GM21390 (cell line): ENCODE measurements around the gene MALT1.
A peak's percentile ranks its signal among the peaks of the same experiment; 100 is the strongest.

ENCODE experiments used
- ATAC-seq: cut with Tn5 transposase; IDR thresholded peaks from one replicate; pipeline ENCODE4 v1.9.1; 2021; ENCODE audit not compliant: unreplicated experiment

MALT1 gene

GRCh38 chr18:58653814-58654509 is 17.3 kb upstream of the MALT1 start:
- no peak for ATAC-seq

- no peak for ATAC-seq
Observed at GRCh38 chr18:58654896-58655614, 16.2 kb upstream of the MALT1 start.

- ATAC-seq, result no peak
Observed at GRCh38 chr18:58657081-58657480, 14.2 kb upstream of the MALT1 start.

GRCh38 chr18:58657494-58657893 is 13.8 kb upstream of the MALT1 start:
- no peak for ATAC-seq

GRCh38 chr18:58659691-58660090 is 11.6 kb upstream of the MALT1 start:
- ATAC-seq, result no peak

- no peak for ATAC-seq
Observed at GRCh38 chr18:58660915-58661314, 10.3 kb upstream of the MALT1 start.

DNA sequence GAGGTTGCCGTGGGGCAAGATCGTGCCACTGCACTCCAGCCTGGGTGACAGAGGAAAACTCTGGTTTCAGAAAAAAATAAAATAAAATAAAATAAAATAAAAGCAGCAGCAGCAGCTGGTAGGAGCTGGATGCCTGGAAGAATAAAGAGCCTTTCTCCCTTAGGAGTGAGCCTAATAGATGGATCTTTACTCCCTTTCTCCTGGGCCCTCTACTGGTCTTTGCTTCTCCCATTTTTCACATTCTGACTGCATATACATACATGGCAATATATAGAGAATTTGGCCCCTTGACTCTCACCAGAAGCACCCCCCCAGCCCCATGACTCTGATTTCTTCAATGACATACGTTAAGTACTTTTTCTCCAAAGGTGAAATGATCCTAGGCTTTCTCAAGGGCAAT is 9.8 kb upstream of the MALT1 start:
- ATAC-seq, result no peak

- ATAC-seq, result peak; percentile 32
Observed at GRCh38 chr18:58662118-58662517, 9.1 kb upstream of the MALT1 start.

GRCh38 chr18:58666176-58666575 is 5.1 kb upstream of the MALT1 start:
- ATAC-seq, result no peak

GRCh38 chr18:58668211-58668610 is 3.1 kb upstream of the MALT1 start:
- no peak for ATAC-seq

- no peak for ATAC-seq
Observed at GRCh38 chr18:58668897-58669296, 2.4 kb upstream of the MALT1 start.

DNA sequence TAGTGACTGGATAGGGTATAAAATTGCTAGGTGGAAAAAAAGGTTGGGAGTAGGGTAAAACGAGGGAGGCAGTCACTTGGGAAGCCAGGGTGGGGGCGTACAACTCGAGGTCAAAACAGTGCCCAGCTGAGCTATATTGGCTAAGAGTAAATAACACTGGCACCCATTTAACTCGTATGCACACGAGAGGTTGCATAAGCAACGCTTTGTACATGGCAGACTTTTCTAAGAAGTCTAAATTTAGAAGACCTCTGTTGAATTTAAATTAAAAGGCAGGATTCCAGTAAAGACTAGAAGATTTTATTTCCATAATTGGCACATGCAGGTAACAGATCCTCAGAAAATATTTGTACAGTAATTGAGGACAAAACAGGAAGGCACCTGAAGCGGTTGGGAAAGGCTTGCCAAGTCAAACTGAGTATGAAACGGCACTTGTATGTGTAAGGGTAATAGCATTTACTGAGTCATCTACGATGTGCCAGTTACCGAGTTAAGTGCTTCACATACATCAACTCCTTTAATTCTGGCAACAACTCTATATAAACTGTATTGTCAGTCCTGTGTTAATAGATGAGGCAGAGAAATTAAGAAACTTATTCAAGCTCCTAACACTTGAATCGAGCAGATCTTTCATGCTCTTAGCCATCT is 1.4 kb upstream of the MALT1 start:
- ATAC-seq, result no peak

- no peak for ATAC-seq
Observed at GRCh38 chr18:58670404-58671110, 708 bp upstream of the MALT1 start.

DNA sequence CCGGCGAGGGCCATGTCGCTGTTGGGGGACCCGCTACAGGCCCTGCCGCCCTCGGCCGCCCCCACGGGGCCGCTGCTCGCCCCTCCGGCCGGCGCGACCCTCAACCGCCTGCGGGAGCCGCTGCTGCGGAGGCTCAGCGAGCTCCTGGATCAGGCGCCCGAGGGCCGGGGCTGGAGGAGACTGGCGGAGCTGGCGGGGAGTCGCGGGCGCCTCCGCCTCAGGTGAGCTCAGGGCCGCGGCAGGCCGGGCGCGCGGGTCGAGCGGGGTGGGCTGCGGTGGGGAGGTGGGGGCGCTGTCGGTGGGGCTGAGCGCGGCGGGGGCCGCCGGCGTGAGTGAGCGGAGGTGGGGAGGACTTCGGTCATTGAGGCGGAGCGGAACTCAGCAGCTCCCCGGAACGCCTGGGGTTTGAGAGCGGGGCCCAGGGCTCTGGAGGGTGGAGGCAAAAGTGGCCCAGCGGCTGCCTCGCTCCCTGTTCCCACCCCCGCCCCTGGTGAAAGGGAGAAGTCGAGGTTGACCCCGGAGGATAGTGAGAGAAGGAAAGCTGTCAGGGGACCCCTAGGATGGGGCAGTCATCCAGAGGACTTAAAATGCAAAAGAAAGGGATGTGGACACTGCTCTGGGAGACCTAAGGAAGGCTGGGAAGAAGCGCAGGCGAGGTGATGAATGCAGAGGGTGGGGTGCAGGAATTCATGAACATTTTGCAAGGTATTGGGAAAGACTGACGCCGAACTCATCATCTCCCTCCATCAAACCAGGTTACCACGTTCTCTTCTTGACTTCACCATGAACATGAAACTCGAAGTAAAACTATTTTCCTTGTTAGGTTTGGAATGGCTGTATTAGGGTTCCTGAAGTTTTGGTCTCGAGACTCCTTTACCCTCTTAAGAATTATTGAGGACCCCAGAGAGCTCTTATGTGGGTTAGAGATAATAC is 633 bp downstream of the MALT1 start:
- peak; percentile 31 for ATAC-seq

DNA sequence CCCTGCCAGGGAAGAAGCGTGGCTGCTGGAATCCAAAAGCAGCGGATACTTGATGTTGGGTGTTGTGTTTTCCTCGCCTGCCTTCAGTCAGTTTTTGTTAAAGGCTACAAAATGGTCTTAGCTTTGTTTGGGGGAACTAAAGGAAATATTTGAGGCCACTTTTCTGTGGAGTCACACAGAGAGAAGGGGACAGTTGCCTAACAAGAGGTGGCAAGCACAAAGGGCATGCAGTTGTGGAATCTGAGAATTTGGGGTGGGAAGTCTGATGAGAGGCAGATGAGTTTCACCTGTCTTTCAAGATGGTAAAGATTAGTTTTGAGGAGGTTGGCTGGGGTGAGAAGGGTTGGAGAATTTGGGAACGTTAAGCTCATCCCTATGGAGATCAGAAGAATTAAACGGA is 2.9 kb downstream of the MALT1 start:
- ATAC-seq, result no peak

GRCh38 chr18:58674863-58675472 is 3.7 kb downstream of the MALT1 start:
- ATAC-seq, result no peak

- ATAC-seq, result no peak
Observed at GRCh38 chr18:58676270-58676669, 5.0 kb downstream of the MALT1 start.

DNA sequence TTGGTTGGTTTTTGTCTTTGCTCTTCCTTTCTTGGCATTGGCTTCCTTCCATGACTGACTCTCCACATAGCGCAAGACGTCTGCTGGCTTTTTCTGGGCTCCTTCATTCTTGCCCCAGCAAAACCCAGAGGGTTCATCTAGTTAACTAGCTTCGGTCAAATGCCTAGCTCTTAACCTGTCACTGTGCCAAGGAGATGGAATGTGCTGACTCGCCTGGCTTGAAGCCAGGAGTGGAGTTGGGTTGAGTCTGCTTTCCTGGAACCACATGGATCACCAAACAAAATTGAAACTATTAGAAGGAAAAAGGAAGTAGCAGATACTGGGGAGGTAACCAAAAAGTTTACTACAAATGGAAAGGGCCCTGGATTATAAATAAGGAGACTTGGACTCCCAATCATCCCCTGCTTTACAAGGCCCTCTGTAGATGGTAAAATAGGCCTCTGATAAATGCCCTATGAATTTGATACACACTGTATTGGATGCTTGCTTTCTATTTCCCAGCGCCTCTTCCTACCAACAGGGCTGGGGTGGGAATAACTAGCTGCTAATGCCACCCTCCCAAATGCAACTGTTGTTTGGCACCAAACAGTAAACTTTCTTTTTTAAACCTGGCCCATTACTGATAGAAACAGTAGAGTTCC is 11.3 kb downstream of the MALT1 start:
- no peak for ATAC-seq

- ATAC-seq, result peak; percentile 95
Observed at GRCh38 chr18:58687871-58688308, 16.6 kb downstream of the MALT1 start.
